Fibroblast of gingiva (primary cell): ENCODE data around the gene CLEC10A.
"Not testable (repeated sequence)": the region's sequence is repeated elsewhere in the genome, so short reads cannot be mapped to it uniquely, and the experiment has no call there.

Experiments used
- DNase-seq: peaks from one replicate; pipeline ENCODE4 v3.0.0-alpha.2; 2011; ENCODE audit warnings: low read depth

The CLEC10A gene, protein sequence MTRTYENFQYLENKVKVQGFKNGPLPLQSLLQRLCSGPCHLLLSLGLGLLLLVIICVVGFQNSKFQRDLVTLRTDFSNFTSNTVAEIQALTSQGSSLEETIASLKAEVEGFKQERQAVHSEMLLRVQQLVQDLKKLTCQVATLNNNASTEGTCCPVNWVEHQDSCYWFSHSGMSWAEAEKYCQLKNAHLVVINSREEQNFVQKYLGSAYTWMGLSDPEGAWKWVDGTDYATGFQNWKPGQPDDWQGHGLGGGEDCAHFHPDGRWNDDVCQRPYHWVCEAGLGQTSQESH

DNA sequence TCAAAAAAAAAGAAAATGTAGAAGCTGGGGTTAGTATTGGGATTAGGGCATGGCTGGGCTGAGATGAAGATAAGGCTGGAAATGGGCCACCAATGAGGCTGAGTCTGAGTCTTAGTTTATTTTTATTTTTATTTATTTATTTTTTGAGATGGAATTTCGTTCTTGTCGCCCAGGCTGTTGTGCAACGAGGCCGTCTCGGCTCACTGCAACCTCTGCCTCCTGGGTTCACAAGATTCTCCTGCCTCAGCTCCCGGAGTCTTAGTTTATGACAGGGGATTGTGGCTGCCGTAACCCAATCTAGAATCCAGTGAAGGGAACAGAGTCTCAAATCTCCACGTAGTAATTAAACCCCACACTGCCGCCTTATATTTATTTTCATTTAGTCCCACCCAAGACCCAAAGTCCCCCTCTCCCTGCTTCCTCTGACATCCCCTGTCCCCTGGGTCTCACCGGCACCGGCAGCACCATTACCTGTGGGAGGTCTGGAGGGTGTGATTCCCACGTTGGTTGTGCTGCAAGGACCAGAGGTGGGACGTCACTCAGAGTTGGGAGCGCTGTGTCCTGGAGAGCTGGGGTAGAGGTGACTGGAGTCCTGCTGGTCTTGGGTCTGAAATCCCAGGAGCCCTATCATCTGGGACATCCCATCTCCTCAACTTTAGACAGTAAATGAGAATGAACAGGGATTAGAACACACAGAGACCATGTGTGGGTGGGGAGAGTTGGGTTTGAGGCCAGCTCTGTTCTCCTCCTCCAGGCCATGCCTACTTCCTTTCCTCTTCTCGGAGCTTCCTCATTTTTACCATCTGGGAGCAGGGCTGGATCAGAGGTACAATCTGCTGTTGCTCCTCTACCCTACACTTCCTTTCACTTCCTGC lies at the start of gene CLEC10A:
TSS of gene CLEC10A (minus strand) at position 671 of the 875 bp plus-strand sequence. CDS start 1,439 bp downstream, outside the sequence.
- no peak for DNase-seq

GRCh38 chr17:7129311-7129710 lies 49.3 kb upstream of the CLEC10A start:
- no peak for DNase-seq

GRCh38 chr17:7128160-7128559 lies 48.1 kb upstream of the CLEC10A start:
- no peak for DNase-seq

DNA sequence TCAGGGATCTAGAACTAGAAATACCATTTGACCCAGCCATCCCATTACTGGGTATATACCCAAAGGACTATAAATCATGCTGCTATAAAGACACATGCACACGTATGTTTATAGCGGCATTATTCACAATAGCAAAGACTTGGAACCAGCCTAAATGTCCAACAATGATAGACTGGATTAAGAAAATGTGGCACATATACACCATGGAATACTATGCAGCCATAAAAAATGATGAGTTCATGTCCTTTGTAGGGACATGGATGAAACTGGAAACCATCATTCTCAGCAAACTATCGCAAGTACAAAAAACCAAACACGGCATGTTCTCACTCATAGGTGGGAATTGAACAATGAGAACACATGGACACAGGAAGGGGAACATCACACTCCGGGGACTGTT lies 47.5 kb upstream of the CLEC10A start:
- DNase-seq, result not testable (repeated sequence)

- not testable (repeated sequence) for DNase-seq
These were observed 46.3 kb upstream of the CLEC10A start for GRCh38 chr17:7126386-7126785.

DNA sequence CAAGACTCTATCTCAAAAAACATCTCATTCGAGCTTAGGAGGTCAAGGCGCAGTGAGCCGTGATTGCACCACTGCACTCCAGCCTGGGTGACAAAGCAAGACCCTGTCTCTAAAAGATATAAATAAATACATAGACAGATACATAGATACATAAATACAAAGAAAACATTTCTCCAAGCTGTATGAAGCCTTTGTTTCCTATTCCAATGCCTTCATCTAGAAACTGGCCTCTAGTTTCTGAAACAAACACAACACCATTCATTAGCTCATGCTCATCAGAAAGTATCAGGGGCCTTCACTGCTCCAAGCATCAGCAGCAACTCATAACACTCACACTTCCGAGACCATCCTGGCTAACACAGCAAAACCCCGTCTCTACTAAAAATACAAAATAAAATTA lies 44.9 kb upstream of the CLEC10A start:
- DNase-seq, result no peak

DNA sequence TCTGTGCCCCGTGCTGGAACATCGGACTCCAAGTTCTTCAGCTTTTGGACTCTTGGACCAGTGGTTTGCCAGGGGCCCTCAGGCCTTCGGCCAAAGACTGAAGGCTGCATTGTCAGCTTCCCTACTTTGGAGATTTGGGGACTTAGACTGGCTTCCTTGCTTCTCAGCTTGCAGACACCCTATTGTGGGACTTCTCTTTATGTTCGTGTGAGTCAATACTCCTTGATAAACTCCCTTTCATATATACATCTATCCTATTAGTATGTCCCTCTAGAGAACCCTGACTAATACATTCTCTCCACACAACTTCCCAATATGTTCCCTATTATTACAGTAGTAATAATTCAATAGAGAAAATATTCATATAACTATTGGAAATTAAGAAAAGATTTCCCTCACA lies 43.8 kb upstream of the CLEC10A start:
- DNase-seq, result no peak

- peak; percentile 29 for DNase-seq
These were observed 42.3 kb upstream of the CLEC10A start for GRCh38 chr17:7122381-7122780.

- DNase-seq, result not testable (repeated sequence)
These were observed 40.6 kb upstream of the CLEC10A start for GRCh38 chr17:7120635-7121034.

- no peak for DNase-seq
These were observed 40.1 kb upstream of the CLEC10A start for GRCh38 chr17:7120123-7120522.

- DNase-seq, result no peak
These were observed 39.3 kb upstream of the CLEC10A start for GRCh38 chr17:7119314-7119713.

GRCh38 chr17:7114875-7115614 lies 35.0 kb upstream of the CLEC10A start:
- DNase-seq, result no peak

GRCh38 chr17:7114241-7114874 lies 34.3 kb upstream of the CLEC10A start, which contains the start of gene ASGR2:
Gene ASGR2 (minus strand): TSS chr17:7114822. CDS start chr17:7114240, 582 bp downstream.
- DNase-seq, result no peak

- no peak for DNase-seq
These were observed 33.4 kb upstream of the CLEC10A start for GRCh38 chr17:7113273-7114071.

GRCh38 chr17:7112510-7113108 lies 32.6 kb upstream of the CLEC10A start:
- no peak for DNase-seq

DNA sequence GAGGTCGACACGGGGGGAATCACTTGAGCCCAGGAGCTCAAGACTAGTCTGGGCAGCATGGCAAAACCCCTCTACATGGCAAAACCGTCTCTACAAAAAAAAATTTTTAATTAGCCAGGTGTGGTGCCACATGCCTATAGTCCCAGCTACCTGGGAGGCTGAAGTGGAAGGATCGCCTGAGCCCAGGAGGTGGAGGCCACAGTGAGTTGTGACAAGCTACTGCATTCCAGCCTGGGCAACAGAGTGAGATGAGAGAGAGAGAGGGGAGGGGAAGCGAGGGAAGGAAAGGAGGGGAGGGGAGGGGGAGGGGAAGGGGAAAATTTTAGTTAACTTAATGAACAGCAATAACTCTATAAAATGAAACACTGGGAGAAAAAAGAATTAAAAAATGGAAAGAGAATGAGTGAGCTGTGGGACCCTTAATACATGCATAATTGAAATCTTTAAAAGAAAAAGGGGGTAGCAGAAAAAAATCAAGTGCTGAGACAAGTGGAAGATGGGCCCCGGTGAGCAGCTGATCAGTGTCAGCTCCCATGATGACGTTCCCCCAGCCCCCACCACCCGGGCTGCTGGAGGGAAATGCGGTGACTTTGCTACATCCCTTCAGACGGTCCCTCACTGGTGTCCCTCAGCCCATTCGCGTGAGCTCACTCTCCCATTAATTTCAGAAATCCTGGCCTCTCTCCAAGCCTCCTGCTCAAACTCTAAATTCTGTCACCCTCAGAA lies 31.9 kb upstream of the CLEC10A start:
- no peak for DNase-seq

GRCh38 chr17:7110617-7111306 lies 30.7 kb upstream of the CLEC10A start:
- no peak for DNase-seq

GRCh38 chr17:7109461-7110322 lies 29.6 kb upstream of the CLEC10A start:
- no peak for DNase-seq
